IPS DF 6.9 (cell line): ENCODE results near the gene IZUMO1.
"Not testable (repeated sequence)": the region's sequence is repeated elsewhere in the genome, so short reads cannot be mapped to it uniquely, and the experiment has no call there.

Experiments
- DNase-seq: peaks from one replicate; pipeline ENCODE4 v3.0.0-alpha.2; 2013; ENCODE audit warnings: low read depth, low spot score
- H3K27ac ChIP-seq: one replicate; pipeline ENCODE4 v1.5.1; 2013; ENCODE audit warnings: low read length, control low read depth
- H3K27me3 ChIP-seq: 2 replicates; pipeline ENCODE4 v1.6.1; 2013; ENCODE audit warnings: mild to moderate bottlenecking, low read length; ENCODE audit not compliant: control insufficient read depth, insufficient read depth
- H3K36me3 ChIP-seq: 2 replicates; pipeline ENCODE4 v1.6.1; 2013; ENCODE audit warnings: low read length; ENCODE audit not compliant: control insufficient read depth, insufficient read depth
- H3K4me1 ChIP-seq: 2 replicates; pipeline ENCODE4 v1.6.1; 2013; ENCODE audit warnings: low read length; ENCODE audit not compliant: control insufficient read depth, insufficient read depth
- H3K4me3 ChIP-seq: 2 replicates; pipeline ENCODE4 v1.5.1; 2013; ENCODE audit warnings: mild to moderate bottlenecking, low read length
- H3K9me3 ChIP-seq: 2 replicates; pipeline ENCODE4 v1.6.1; 2013; ENCODE audit warnings: low read length, inconsistent platforms; ENCODE audit not compliant: control insufficient read depth, insufficient read depth
- WGBS: extraction: QIAGEN DNeasy Blood & Tissue Kit; methylation state at CpG from one replicate; pipeline ENCODE4 v1.1.7; 2013; ENCODE audit warnings: mixed read lengths, missing lambda C conversion rate; ENCODE audit not compliant: insufficient read length, insufficient coverage; 5-methylcytosine and 5-hydroxymethylcytosine counted together

IZUMO1 gene

GRCh38 chr19:48777720-48778119 is 31.0 kb upstream of the IZUMO1 start:
- H3K36me3 ChIP-seq = no peaks in the 10 kb centered on the region
- H3K4me1 ChIP-seq = no peaks in the 10 kb centered on the region
- DNase-seq = no peak
- H3K27ac ChIP-seq = no peak overlapping the region
- no peaks in the 10 kb centered on the region for H3K27me3 ChIP-seq
- H3K9me3 ChIP-seq = no peaks in the 10 kb centered on the region
- no CpG with 5 or more reads among the region's 12 CpGs for WGBS
- H3K4me3 ChIP-seq = no peak overlapping the region

DNA sequence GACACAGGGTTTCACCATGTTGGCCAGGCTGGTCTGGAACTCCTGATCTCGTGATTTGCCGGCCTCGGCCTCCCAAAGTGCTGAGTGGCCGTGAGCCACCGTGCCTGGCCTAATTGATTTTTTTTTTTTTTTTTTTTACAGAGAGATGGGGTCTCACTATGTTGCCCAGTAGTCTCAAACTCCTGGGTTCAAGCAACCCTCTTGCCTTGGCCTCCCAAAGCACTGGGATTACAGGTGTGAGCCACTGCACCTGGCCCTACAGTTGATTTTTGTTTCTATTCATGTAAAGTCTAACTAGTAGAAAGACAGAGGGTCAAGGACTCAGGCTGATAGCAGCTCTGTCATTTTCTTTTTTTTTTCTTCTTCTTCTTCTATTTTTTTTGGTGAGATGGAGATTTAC is 30.4 kb upstream of the IZUMO1 start:
- H3K27ac ChIP-seq = no peak overlapping the region
- H3K4me3 ChIP-seq = no peak overlapping the region
- no peaks in the 10 kb centered on the region for H3K9me3 ChIP-seq
- no CpG with 5 or more reads among the region's 5 CpGs for WGBS
- H3K27me3 ChIP-seq = no peaks in the 10 kb centered on the region
- DNase-seq = no peak
- no peaks in the 10 kb centered on the region for H3K4me1 ChIP-seq
- no peaks in the 10 kb centered on the region for H3K36me3 ChIP-seq

DNA sequence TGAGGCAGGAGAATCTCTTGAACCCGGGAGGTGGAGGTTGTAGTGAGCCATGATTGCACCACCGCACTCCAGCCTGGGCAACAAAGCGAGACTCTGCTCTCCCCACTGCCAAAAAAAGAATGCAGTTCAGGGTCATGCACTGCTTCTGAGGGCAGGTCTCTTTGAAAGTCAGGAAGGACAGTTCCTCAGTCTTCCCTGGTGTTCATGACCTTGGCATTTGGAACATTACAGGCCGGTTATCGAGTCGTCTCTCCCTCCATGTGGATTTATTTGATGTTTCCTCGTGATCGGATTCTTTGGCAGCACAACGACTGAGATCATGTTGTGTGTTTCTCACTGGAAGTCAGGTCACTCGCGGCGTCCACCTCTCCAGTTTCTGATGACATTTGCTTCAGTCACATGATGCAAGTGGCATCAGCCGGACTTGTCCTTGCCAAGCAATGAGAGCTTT is 25.8 kb upstream of the IZUMO1 start:
- Histone ChIP-seq H3K4me3 (no peak overlapping the region), H3K36me3 (no peaks in the 10 kb centered on the region), H3K4me1 (peaks cover 2% of the 10 kb centered on the region; the same call in 1 of the 2 replicates), H3K9me3 (no peaks in the 10 kb centered on the region; the same call in 1 of the 2 replicates), H3K27me3 (no peaks in the 10 kb centered on the region), H3K27ac (no peak overlapping the region)
- DNase-seq = no peak
- no CpG with 5 or more reads among the region's 13 CpGs for WGBS

DNA sequence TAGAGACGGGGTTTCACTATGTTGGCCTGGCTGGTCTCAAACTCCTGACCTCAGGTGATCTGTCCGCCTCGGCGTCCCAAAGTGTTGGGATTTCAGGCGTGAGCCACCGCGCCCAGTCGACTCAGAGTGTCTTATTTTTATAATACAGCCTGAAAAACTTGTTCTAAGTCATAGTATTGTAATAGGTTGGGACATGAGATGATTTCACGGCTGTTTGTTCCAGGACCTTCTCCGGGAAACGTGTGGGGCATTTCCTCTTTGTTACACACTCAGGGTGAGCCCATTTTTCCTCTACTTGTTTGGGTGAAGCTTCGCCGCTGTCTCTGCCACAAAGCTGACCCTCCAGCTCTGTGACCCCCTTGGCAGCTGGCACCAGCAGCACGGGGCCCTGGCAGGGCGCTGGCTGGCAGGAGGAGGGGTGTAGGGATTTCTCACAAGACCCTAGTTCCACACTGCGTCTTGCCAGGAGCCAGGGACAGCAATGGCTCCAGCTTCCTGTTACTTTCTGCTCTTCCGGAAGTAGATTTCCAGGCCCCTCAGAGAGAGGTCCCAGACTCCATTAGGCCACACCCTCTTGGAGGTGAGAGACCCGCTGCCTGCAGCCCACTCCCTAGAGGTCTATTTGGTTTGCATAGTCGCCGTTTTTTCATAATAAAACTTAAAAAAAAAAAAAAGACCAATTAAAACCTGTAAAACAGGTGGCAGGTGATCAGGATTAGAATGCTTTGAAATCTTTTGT is 24.2 kb upstream of the IZUMO1 start:
- Histone ChIP-seq H3K27ac (no peak overlapping the region), H3K9me3 (no peaks in the 10 kb centered on the region; the same call in 1 of the 2 replicates), H3K27me3 (no peaks in the 10 kb centered on the region), H3K4me1 (peaks cover 2% of the 10 kb centered on the region; the same call in 1 of the 2 replicates), H3K36me3 (no peaks in the 10 kb centered on the region), H3K4me3 (no peak overlapping the region)
- WGBS = no CpG with 5 or more reads among the region's 20 CpGs
- DNase-seq = no peak

GRCh38 chr19:48770266-48770665 is 23.6 kb upstream of the IZUMO1 start:
- WGBS = no CpG with 5 or more reads among the region's 7 CpGs
- no peaks in the 10 kb centered on the region for H3K36me3 ChIP-seq
- H3K9me3 ChIP-seq = no peaks in the 10 kb centered on the region; the same call in 1 of the 2 replicates
- no peak for DNase-seq
- no peaks in the 10 kb centered on the region for H3K27me3 ChIP-seq
- H3K4me3 ChIP-seq = no peak overlapping the region
- peaks cover 2% of the 10 kb centered on the region; the same call in 1 of the 2 replicates for H3K4me1 ChIP-seq
- H3K27ac ChIP-seq = no peak overlapping the region

- 100% methylated on average over 1 of the region's 11 CpGs for WGBS
These were observed 22.4 kb upstream of the IZUMO1 start for GRCh38 chr19:48768994-48769713.

GRCh38 chr19:48768171-48768753 is 21.6 kb upstream of the IZUMO1 start:
- not testable (repeated sequence) for H3K4me1 ChIP-seq
- WGBS = no CpG with 5 or more reads among the region's 6 CpGs

More at GRCh38 chr19:48768994-48769713, 22.4 kb upstream of the IZUMO1 start:
- Histone ChIP-seq H3K27ac (no peak overlapping the region), H3K4me3 (no peak overlapping the region), H3K27me3 (no peaks in the 10 kb centered on the region), H3K36me3 (no peaks in the 10 kb centered on the region), H3K9me3 (no peaks in the 10 kb centered on the region; the same call in 1 of the 2 replicates), H3K4me1 (peaks cover 2% of the 10 kb centered on the region; the same call in 1 of the 2 replicates)
- DNase-seq = no peak

DNA sequence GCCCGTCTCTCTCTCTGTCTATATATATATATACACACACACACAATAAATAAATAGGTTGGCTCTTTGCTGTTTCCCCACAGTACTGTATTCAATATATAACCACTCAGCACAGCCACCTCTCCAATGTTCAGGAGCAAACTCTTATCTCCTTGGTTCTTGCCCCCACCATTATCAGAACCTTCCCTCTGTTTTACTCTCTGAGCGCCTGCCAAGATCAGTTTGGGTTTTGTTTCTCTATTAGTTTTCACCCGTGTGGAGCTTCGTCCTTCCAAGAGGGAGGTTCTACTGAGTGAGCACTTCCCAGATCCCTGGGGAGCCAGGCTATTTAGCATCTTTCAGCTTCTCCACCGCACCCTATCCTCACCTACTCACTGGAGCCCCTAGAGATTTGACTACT is 19.1 kb upstream of the IZUMO1 start:
- not testable (repeated sequence) for H3K4me1 ChIP-seq, H3K27me3 ChIP-seq, DNase-seq, H3K9me3 ChIP-seq, H3K36me3 ChIP-seq, H3K27ac ChIP-seq, H3K4me3 ChIP-seq
- WGBS = no CpG with 5 or more reads among the region's 5 CpGs

More at GRCh38 chr19:48768171-48768753, 21.6 kb upstream of the IZUMO1 start:
- not testable (repeated sequence) for H3K9me3 ChIP-seq, H3K36me3 ChIP-seq, H3K27me3 ChIP-seq, DNase-seq, H3K27ac ChIP-seq, H3K4me3 ChIP-seq

- no peak overlapping the region for H3K27ac ChIP-seq
These were observed 13.9 kb upstream of the IZUMO1 start for GRCh38 chr19:48760504-48761205.

DNA sequence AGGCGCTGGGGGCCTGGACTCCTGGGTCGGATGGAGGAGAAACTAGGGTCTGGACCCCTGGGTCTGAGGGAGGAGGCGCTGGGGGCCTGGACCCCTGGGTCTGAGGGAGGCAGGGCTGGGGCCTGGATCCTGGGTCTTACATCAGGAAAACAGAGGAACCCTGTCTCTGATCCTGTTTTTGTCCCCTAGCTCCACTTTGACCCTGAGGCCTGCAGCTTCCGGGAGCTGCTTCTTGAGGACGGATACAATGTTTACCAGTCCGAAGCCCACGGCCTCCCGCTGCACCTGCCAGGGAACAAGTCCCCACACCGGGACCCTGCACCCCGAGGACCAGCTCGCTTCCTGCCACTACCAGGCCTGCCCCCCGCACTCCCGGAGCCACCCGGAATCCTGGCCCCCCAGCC is 11.0 kb upstream of the IZUMO1 start:
- WGBS = no CpG with 5 or more reads among the region's 14 CpGs
- Histone ChIP-seq H3K4me1 (peaks cover 7% of the 10 kb centered on the region; the same call in 1 of the 2 replicates), H3K9me3 (no peaks in the 10 kb centered on the region), H3K4me3 (no peak overlapping the region), H3K36me3 (no peaks in the 10 kb centered on the region), H3K27me3 (no peaks in the 10 kb centered on the region), H3K27ac (no peak overlapping the region)
- no peak for DNase-seq

More at GRCh38 chr19:48760504-48761205, 13.9 kb upstream of the IZUMO1 start:
- Histone ChIP-seq H3K4me3 (no peak overlapping the region), H3K36me3 (no peaks in the 10 kb centered on the region), H3K9me3 (no peaks in the 10 kb centered on the region), H3K4me1 (peaks cover 4% of the 10 kb centered on the region; the same call in 1 of the 2 replicates), H3K27me3 (no peaks in the 10 kb centered on the region)
- WGBS = no CpG with 5 or more reads among the region's 16 CpGs
- DNase-seq = no peak
